IPS-18c (cell line): ENCODE results near the gene CYYR1.

Source experiments
- H3K4me3 ChIP-seq: 2 replicates; pipeline ENCODE4 v1.7.0; 2013; ENCODE audit warnings: low read depth, mild to moderate bottlenecking, low read length, moderate library complexity; ENCODE audit not compliant: insufficient read depth
- H3K9me3 ChIP-seq: one replicate; pipeline ENCODE4 v1.6.1; 2013; ENCODE audit warnings: mild to moderate bottlenecking, low read length, moderate library complexity; ENCODE audit not compliant: control insufficient read depth, insufficient read depth

Gene CYYR1

DNA sequence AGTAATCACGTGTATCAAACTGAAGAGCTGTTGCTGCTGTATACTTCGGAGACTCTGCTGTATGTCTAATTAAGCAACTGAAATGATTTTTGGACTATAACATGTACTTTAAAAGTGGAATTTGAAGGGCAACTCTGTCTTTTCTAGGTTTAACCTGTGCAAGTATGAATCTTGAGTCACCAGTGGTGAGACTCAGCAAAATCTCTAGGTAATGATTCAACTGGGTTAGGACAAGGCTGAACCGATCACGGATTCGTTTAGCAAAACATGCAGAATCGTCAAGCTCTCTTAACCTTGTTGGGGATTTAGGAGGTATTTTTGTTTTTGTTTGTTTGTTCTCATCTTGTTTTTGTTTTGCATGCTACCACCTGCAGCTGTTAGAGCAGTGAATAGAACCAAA lies 149.6 kb downstream of the CYYR1 start:
- Histone ChIP-seq H3K4me3 (no peak overlapping the region), H3K9me3 (no peaks in the 10 kb centered on the region)

DNA sequence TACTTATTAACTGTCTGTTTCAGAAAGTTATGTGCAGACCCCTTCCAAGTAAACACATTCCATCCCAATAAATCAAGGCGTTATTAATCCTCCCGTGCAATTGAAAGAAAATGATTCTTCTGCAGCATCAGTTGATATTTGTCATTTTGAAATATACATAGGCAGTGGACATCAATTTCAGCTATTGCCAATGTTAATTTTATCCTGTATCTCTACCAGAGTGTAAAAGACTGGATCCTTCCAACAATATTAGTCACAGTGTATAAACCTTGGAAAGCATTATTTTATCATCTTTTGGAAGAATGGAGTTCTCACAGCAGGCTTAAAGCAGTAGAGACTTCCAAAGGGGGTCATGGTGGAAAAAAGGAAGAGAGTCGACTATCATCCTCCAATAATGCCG lies 150.4 kb downstream of the CYYR1 start:
- H3K9me3 ChIP-seq: no peaks in the 10 kb centered on the region

DNA sequence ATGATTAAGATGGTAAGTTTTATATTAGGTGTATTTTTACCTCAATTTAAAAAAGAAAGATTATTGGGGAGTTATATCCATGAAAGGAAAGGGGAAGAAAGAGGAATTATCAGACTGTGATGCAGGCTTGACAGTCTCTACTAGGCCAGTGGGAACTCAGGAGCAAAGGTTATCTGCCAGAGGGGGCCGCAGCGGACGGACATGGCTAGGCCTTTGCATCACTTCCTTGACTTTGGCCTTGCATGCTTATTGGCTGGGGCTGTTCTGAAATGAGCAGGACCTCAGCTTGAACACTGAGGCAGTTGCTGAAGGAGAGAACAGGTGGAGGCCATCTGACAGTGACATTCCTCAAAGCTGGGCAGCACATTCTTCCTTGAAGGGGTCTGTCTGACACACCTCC lies 150.9 kb downstream of the CYYR1 start:
- Histone ChIP-seq H3K9me3 (no peaks in the 10 kb centered on the region), H3K4me3 (no peak overlapping the region)

More for the DNA sequence above, 150.4 kb downstream of the CYYR1 start:
- no peak overlapping the region for H3K4me3 ChIP-seq

DNA sequence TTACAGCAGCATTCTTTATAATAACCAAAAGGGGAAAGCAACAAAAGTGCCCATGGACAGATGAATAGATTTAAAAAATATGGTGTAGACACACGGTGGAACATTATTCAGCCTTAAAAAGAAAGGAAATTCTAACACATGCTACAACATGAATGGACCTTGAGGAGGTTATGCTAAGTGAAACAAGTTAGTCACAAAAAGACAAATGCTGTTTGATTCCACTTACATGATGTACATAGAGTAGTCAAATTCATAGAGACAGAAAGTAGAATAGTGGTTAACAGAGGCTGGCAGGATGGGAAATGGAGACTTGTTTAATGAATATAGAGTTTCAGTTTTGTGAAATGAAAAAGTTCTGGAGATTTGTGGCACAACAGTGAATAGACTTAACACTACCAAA lies 151.4 kb downstream of the CYYR1 start:
- no peaks in the 10 kb centered on the region for H3K9me3 ChIP-seq
- H3K4me3 ChIP-seq: no peak overlapping the region
